Stimulated activated CD8-positive, alpha-beta memory T cell treated with anti-CD3 and anti-CD28 coated beads, Interleukin-2, amount 100 ng/mL, for 1 hour (primary cell): ENCODE data around the gene CACNA1I.
"Not testable (repeated sequence)": the region's sequence is repeated elsewhere in the genome, so short reads cannot be mapped to it uniquely, and the experiment has no call there.

ENCODE experiments used
- DNase-seq, 2 donors: peaks; one replicate each; pipeline ENCODE4 v3.0.0-alpha.2; 2020; ENCODE audit warnings: low read depth in 2 of 2

Gene CACNA1I

GRCh38 chr22:39719559-39720450 lies 149.3 kb downstream of the CACNA1I start:
- no peak for DNase-seq

- no peak for DNase-seq
Measured at GRCh38 chr22:39721206-39722031, 150.9 kb downstream of the CACNA1I start.

GRCh38 chr22:39722032-39722325 lies 151.4 kb downstream of the CACNA1I start:
- DNase-seq: no peak

DNA sequence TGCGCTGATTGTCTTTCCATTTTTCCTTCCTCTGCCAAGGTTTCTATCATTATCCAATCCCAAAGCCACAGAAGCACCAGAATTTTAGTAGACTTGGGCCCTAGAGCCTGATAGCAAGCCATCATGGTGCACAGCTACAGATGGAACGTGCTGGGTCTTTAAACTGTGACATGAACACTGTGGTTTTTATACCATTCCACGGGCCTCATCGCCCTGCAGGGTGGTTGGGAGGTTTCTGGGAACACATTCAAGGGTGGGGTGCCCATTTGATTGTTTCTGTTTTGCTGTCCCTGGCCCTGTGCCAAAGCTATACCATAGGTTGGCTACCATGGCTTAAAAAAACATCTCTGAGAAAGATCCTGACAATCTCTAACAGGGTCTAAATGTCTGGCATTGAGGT lies 151.9 kb downstream of the CACNA1I start:
- DNase-seq: no peak

- no peak for DNase-seq
Measured at GRCh38 chr22:39723463-39723862, 152.9 kb downstream of the CACNA1I start.

DNA sequence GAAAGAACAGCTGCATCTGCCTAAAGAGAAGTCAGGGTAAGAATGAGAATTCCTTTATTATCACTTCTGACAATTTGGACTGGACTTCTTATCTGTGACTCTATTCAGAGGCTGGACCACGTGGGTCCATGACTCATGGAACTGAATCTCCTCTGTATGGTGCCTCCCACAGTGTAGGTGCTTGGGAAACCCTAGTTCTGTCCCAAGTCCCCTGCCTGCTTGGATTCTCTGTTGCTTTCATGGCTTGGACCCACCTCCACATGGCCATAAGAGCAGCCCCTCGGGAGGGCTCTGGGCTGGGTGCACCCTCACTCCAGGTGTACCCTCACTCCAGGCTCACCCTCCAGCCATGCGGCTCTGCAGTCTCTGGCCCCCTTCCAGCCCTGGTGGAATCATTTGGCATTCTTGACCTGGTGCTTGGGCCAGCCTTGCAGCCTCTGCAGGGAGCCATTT lies 153.4 kb downstream of the CACNA1I start:
- DNase-seq: no peak

- DNase-seq: no peak
Measured at GRCh38 chr22:39724390-39724789, 153.8 kb downstream of the CACNA1I start.

- no peak for DNase-seq
Measured at GRCh38 chr22:39724857-39725256, 154.3 kb downstream of the CACNA1I start.

DNA sequence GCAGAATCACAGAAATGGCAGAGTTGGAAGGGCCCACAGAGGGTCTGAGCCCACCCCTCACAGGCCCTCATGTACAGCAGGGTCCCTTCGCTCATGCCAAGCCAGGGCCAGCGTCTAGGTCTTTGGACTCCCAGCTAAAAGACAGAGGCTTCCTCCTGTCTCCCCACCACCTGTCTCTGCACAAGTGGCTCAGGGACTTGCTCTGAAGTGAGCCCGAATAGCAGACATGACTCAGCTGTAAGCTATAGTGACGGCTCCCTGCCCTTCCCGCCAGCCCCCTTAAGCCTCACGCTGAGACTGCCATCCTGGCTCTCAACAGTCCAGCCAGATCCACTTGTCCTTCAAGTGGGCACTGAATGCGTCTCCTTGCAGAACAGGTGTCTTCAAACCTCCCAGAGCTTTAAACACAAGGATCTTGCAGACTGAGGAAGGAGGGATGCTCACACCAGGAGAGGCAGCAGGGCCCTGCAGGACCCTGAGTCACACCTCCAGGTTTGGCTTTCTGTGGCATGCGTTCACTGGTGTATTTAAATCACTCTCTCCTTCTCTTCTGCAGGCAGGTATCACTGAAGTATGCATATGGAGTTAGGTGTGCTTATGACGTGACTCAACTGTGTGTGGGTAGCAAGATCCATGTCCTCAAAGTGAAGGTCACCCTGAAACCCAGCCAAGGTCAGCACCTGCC lies 154.9 kb downstream of the CACNA1I start:
- no peak for DNase-seq

- DNase-seq: no peak
Measured at GRCh38 chr22:39727541-39727940, 157.0 kb downstream of the CACNA1I start.

GRCh38 chr22:39728236-39728860 lies 157.8 kb downstream of the CACNA1I start:
- no peak for DNase-seq

DNA sequence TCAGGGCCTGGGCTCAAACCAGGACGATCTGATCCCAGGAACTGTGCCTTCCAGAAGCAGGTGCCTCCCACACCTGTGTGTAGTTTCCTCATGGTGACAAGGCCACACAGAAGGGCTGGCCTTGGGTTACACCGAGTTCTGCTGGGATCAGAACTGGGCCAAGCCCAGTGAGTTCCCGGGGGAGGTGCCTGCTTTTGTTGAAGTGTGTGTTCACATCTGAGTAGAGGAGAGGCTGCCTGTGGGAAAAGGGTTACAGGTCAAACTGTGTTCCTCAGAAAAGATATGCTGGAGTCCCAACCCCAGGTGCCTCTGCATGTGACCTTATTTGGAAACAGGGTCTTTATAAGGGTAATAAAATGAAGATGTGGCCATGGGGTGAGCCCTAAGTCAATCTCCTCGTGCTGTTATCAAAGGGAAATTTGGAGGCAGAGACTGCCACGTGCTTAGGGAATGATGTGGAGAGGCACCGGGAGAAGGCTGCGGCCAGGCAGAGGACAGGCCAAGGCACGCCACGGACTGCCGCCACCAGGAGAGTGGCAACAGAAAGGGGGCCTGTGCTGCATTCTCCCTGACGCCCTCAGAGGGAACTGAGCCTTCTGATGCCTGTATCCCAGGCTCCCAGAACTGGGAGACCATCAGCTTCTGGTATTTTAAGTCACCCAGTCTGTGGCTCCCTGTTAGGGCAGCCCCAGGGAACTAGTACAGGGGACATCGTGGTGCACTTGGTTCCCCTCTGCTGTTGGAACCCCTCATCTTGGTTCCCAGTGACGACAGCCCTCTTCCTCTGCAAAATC lies 158.8 kb downstream of the CACNA1I start:
- DNase-seq: no peak

GRCh38 chr22:39731481-39731880 lies 160.9 kb downstream of the CACNA1I start:
- DNase-seq: no peak

DNA sequence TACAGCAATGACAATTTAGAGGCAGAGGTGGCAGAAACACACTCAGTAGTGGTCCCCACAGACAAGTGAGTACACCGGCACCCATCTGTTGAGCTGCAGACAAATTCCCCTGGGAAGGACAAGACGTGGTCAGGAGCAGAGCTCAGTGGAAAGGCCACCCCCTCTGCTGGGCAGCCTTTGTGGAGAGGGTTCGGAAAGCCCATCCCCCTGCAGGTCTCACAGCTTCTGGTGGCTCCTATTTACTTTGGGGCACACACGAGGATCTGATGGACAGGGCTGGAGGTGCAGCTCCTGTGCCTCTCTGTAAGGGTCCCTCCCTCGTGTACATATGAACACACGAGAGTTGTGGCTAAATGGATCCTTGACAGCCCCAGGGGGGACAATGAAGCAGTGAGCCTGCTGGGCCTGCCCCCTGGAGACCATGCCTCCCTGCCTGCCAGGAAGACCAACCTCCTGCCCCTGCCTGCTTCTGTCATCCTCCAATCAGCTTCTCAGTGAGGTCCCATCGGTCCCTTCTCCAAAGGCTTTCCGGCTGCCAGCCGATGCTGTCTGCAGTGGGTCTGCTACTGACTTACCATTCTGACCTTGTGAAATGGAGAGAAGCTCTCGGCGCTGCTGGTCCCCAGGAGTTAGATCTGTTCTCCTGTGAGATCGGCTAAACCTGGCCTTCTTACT lies 161.5 kb downstream of the CACNA1I start:
- no peak for DNase-seq

DNA sequence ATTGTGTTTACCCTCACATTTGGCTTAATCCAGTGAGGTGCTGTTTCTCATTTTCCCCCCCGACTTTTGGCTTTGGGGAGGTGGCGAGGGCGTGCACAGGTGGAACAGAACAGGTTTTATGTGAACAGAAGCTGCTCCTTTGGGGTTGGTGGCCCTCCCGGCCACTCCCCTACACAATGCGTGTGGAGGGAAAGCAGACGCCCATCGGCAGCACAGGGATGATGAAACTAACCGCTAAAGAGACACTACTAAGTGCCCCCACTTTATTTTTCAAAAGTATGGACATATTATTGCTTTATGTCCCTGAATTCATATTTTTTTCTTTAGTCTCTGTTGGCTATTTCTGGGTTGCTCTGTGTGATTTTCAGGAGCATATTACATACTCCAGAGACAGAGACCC lies 162.1 kb downstream of the CACNA1I start:
- no peak for DNase-seq

DNA sequence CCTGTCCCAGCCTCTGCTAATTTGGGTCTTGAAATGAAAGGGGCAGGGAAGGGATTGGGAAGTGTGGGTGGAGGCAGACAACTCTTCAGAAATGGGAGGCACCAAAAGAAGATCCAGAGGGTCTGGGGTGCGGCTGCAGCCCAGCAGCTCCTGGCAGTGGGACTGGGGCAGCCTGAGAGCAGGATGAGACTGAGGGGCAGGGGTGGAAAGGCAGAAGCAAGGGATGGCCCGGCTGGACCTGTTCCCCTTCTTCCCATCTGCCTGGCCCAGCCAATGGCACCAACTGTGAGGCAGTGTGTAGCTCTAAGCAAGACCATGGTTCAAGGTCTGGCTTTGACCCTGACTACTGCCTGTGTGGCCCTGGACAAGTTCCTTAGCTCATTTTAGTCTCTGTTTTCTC lies 162.6 kb downstream of the CACNA1I start:
- DNase-seq: no peak

- not testable (repeated sequence) for DNase-seq
Measured at GRCh38 chr22:39734046-39734445, 163.5 kb downstream of the CACNA1I start.

DNA sequence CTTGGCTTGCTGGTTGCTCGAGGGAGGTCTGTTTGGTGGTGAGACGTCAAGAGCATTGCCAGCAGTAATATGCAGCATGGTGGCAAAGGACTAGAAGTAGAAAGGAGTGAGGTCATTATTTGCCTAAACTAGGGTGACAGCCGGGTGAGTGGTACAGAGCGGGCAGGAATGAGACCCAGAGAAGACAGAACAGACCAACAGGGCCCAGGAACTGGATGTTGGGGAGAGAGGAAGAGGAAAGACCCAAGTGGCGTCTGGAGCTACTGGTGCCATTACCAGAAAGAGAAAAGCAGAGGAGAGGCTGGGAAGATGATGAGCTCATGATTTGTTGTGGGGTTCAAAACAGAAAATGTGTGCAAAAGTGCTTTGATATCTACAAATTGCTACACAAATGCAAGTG lies 164.3 kb downstream of the CACNA1I start:
- no peak for DNase-seq

- DNase-seq: no peak
Measured at GRCh38 chr22:39735776-39736175, 165.2 kb downstream of the CACNA1I start.

DNA sequence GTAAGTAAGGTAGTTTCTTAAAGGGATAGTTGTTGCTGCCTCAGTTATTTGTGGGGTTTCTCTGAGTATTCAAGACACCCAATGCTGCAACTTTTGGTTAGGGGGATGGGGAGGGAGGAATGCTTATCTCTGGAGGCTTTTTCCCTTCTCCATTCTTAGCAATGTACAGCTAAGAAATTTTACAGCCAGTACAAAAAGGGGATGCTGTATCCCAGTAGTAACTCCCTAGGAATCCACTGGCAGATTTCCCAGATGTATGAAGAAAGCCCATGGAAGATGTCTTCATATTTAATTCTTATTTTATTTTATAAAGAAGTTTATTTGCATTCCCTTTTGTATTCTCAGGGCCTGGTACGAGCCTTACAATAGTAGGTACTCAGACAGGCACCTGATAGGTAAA lies 168.2 kb downstream of the CACNA1I start:
- DNase-seq: no peak
